Measurements from ENCODE around the gene OR7A5. TPM values are rescaled to one million over a fixed set of nuclear protein-coding genes. Genes with fewer than 3 reads are reported as not detected.
"Not testable (repeated sequence)": the region's sequence is repeated elsewhere in the genome, so short reads cannot be mapped to it uniquely, and the experiment has no call there.

OR7A5 gene
- total and polyA plus RNA-seq, 2 donors from 2014 or later = not detected

DNA sequence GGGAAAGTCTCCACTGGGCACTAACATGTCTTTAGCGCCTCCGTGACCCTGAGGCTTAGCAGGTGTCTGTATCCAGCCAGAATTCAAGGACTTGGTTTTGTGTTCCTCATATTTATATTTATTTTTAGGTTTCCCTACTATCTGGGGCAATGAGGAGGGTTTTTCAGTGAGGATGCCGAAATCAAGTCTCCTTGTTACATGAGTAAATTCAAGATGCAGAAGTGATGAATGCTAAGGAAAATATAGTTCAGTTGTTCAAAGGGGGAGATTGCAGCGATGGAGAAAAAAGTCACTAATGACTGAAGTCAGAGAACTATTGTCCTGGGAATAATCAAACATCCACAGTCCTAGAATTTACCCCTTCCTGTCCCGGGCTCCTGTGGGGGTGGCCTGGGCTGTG lies 55.8 kb downstream of the OR7A5 start:
- H3K9me3 ChIP-seq (ENCODE audit: control insufficient read depth in 2 of 3, insufficient read depth in 1 of 3, low read length in 3 of 3) = no peaks in the 10 kb centered on the region
- TF ChIP-seq, protein P1, sequence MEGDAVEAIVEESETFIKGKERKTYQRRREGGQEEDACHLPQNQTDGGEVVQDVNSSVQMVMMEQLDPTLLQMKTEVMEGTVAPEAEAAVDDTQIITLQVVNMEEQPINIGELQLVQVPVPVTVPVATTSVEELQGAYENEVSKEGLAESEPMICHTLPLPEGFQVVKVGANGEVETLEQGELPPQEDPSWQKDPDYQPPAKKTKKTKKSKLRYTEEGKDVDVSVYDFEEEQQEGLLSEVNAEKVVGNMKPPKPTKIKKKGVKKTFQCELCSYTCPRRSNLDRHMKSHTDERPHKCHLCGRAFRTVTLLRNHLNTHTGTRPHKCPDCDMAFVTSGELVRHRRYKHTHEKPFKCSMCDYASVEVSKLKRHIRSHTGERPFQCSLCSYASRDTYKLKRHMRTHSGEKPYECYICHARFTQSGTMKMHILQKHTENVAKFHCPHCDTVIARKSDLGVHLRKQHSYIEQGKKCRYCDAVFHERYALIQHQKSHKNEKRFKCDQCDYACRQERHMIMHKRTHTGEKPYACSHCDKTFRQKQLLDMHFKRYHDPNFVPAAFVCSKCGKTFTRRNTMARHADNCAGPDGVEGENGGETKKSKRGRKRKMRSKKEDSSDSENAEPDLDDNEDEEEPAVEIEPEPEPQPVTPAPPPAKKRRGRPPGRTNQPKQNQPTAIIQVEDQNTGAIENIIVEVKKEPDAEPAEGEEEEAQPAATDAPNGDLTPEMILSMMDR (IDR thresholded peaks at IDR 0.05; ENCODE audit: borderline replicate concordance, extremely low read depth, insufficient read depth) = no peak
- FAIRE-seq (no peak), DNase-seq (no peak)
- H3K27ac ChIP-seq (ENCODE audit: low read depth in 2 of 2, low read length in 2 of 2) = no peak overlapping the region
- no peaks in the 10 kb centered on the region for H3K36me3 ChIP-seq (ENCODE audit: control insufficient read depth in 2 of 3, insufficient read depth in 3 of 3, low read length in 3 of 3)
- no peak overlapping the region for H3K9ac ChIP-seq (ENCODE audit: low read length in 3 of 3)
- intact Hi-C loops (cut with DNase I) = no loop called here
- H3K4me1 ChIP-seq (ENCODE audit: control insufficient read depth in 2 of 3, insufficient read depth in 2 of 3, low read depth in 1 of 3, low read length in 3 of 3) = no peaks in the 10 kb centered on the region
- no peak overlapping the region for H3K4me3 ChIP-seq (ENCODE audit: low read length in 3 of 3)
- H3K27me3 ChIP-seq (ENCODE audit: control insufficient read depth, insufficient read depth, low read length) = no peaks in the 10 kb centered on the region

DNA sequence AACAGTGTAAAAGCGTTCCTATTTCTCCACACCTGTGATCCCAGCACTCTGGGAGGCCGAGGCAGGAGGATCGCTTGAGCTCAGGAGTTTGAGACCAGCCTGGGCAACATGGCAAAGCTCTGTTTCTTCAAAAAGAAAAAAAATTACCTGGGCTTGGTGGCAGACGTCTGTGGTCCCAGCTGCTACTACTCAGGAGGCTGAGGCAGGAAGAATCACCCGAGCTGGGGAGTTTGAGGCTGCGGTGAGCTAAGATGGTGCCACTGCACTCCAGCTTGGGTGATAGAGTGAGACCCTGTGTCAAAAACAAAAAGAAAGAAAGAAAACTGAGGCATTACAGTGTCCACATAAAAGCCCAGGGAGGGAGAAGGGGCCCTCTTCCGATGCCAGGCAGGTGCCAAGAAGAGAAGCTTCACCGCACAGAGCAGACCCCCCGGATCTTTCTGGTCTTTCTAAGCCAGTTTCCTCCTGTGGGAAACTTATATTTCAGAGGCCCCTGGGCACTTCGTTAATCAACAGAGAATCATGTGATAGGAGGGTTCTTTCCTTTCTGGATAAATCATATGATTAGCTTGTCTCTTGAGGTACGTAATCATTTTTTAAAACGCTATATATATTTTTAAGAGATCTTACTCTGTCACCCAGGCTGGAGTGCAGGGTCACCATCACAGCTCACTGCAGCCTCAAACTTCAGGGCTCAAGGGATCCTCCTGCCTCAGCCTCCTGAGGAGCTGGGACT lies 56.7 kb downstream of the OR7A5 start, which contains the start of gene ADGRE2:
TSS of gene ADGRE2 (minus strand) at position 451 of the 736 bp plus-strand sequence. CDS start 1,804 bp downstream, outside the sequence.
- intact Hi-C loops (cut with DNase I); H3K27me3 ChIP-seq (ENCODE audit: control insufficient read depth, insufficient read depth, low read length); H3K27ac ChIP-seq (ENCODE audit: low read depth in 2 of 2, low read length in 2 of 2); H3K9ac ChIP-seq (ENCODE audit: low read length in 3 of 3); FAIRE-seq; H3K36me3 ChIP-seq (ENCODE audit: control insufficient read depth in 2 of 3, insufficient read depth in 3 of 3, low read length in 3 of 3); H3K4me1 ChIP-seq (ENCODE audit: control insufficient read depth in 2 of 3, insufficient read depth in 2 of 3, low read depth in 1 of 3, low read length in 3 of 3); H3K9me3 ChIP-seq (ENCODE audit: control insufficient read depth in 2 of 3, insufficient read depth in 1 of 3, low read length in 3 of 3); H3K4me3 ChIP-seq (ENCODE audit: low read length in 3 of 3): not testable (repeated sequence)
- DNase-seq = peak in 1 of 5 donors; percentile 11

DNA sequence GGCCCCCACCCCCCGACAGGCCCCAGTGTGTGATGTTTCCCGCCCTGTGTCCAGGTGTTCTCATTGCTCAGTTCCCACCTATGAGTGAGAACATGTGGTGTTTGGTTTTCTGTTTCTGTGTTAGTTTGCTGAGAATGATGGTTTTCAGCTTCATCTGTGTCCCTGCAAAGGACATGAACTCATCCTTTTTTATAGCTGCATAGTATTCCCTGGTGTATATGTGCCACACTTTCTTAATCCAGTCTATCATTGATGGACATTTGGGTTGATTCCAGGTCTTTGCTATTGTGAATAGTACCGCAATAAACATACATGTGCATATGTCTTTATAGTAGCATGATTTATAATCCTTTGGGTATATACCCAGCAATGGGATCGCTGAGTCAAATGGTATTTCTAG lies 57.3 kb downstream of the OR7A5 start:
- FAIRE-seq; H3K27me3 ChIP-seq (ENCODE audit: control insufficient read depth, insufficient read depth, low read length); H3K9me3 ChIP-seq (ENCODE audit: control insufficient read depth in 2 of 3, insufficient read depth in 1 of 3, low read length in 3 of 3); H3K9ac ChIP-seq (ENCODE audit: low read length in 3 of 3); H3K36me3 ChIP-seq (ENCODE audit: control insufficient read depth in 2 of 3, insufficient read depth in 3 of 3, low read length in 3 of 3); DNase-seq; H3K4me3 ChIP-seq (ENCODE audit: low read length in 3 of 3); intact Hi-C loops (cut with DNase I); H3K27ac ChIP-seq (ENCODE audit: low read depth in 2 of 2, low read length in 2 of 2); H3K4me1 ChIP-seq (ENCODE audit: control insufficient read depth in 2 of 3, insufficient read depth in 2 of 3, low read depth in 1 of 3, low read length in 3 of 3): not testable (repeated sequence)

Other genes starting within 250 kb of the OR7A5 start
- 0.25 TPM for gene ADGRE3, start 160.3 kb downstream of the OR7A5 start, total RNA-seq
- gene ADGRE3, start 160.3 kb downstream of the OR7A5 start, polyA plus RNA-seq (ENCODE audit: insufficient read depth, low read depth, low replicate concordance) = not detected
- 20.8 TPM for gene ZNF333, start 145.1 kb downstream of the OR7A5 start, total RNA-seq
- 4.1 TPM for gene ZNF333, start 145.1 kb downstream of the OR7A5 start, polyA plus RNA-seq (ENCODE audit: insufficient read depth, low read depth, low replicate concordance)
- gene ADGRE2, start 56.6 kb downstream of the OR7A5 start, total RNA-seq = 10.4 TPM
- 0.15 TPM for gene ADGRE2, start 56.6 kb downstream of the OR7A5 start, polyA plus RNA-seq (ENCODE audit: insufficient read depth, low read depth, low replicate concordance)
- 0.19 TPM for gene OR7C1, start within 50 bp of the OR7A5 start, total RNA-seq
- not detected for gene OR7C1, start within 50 bp of the OR7A5 start, polyA plus RNA-seq (ENCODE audit: insufficient read depth, low read depth, low replicate concordance)
- not detected for gene OR7A10, start 13.7 kb upstream of the OR7A5 start, total RNA-seq
- not detected for gene OR7A10, start 13.7 kb upstream of the OR7A5 start, polyA plus RNA-seq (ENCODE audit: insufficient read depth, low read depth, low replicate concordance)
- not detected for gene OR7A17, start 50.9 kb upstream of the OR7A5 start, total RNA-seq
- not detected for gene OR7A17, start 50.9 kb upstream of the OR7A5 start, polyA plus RNA-seq (ENCODE audit: insufficient read depth, low read depth, low replicate concordance)
- not detected for gene OR7C2, start 106.3 kb upstream of the OR7A5 start, total RNA-seq
- not detected for gene OR7C2, start 106.3 kb upstream of the OR7A5 start, polyA plus RNA-seq (ENCODE audit: insufficient read depth, low read depth, low replicate concordance)
- gene SLC1A6, start 144.7 kb upstream of the OR7A5 start, total RNA-seq = not detected
- not detected for gene SLC1A6, start 144.7 kb upstream of the OR7A5 start, polyA plus RNA-seq (ENCODE audit: insufficient read depth, low read depth, low replicate concordance)
- 0.16 TPM for gene CASP14, start 214.3 kb upstream of the OR7A5 start, total RNA-seq
- gene CASP14, start 214.3 kb upstream of the OR7A5 start, polyA plus RNA-seq (ENCODE audit: insufficient read depth, low read depth, low replicate concordance) = not detected
- not detected for gene OR1I1, start 247.0 kb upstream of the OR7A5 start, total RNA-seq
- not detected for gene OR1I1, start 247.0 kb upstream of the OR7A5 start, polyA plus RNA-seq (ENCODE audit: insufficient read depth, low read depth, low replicate concordance)